Sigmoid colon (tissue), 7 donors: Measurements from ENCODE around the gene SYMPK. TPM values are rescaled to one million over a fixed set of nuclear protein-coding genes. Genes with fewer than 3 reads are reported as not detected.

Source experiments
- DNase-seq: peaks from one replicate; pipeline ENCODE4 v3.0.0-alpha.2; 2019
- H3K27ac ChIP-seq, 4 donors: fragments of 200-600 bp; sonication (generic); one replicate each; pipeline ENCODE4 v1.5.1; 2016 to 2019; ENCODE audit warnings: mild to moderate bottlenecking in 1 of 4
- H3K27me3 ChIP-seq, 3 donors: fragments of 200-600 bp; sonication (generic); one replicate each; pipeline ENCODE4 v1.5.1; 2019; ENCODE audit warnings: mild to moderate bottlenecking in 1 of 3
- H3K36me3 ChIP-seq, 4 donors: fragments of 200-600 bp; sonication (generic); one replicate each; pipeline ENCODE4 v1.5.1; 2016 to 2019
- H3K4me1 ChIP-seq, 4 donors: fragments of 200-600 bp; sonication (generic); one replicate each; pipeline ENCODE4 v1.5.1; 2017 to 2019
- H3K4me3 ChIP-seq, 4 donors: fragments of 200-600 bp; sonication (generic); one replicate each; pipeline ENCODE4 v1.5.1; 2017 to 2019; ENCODE audit warnings: mild to moderate bottlenecking in 2 of 4, moderate library complexity in 1 of 4
- H3K9me3 ChIP-seq, 4 donors: fragments of 200-600 bp in 3 of 4; sonication (generic) in 3 of 4; one replicate each; pipeline versions ENCODE4 v1.5.1 to v1.6.1; 2013 to 2019
- EP300 ChIP-seq, 4 donors: sonication (generic); formaldehyde crosslinking; IDR thresholded peaks; one replicate each; pipeline ENCODE4 v1.6.1; 2017; ENCODE audit warnings: antibody characterized with exemption in 4 of 4
- POLR2A ChIP-seq, 2 donors: fragments of 450-650 bp; IDR thresholded peaks; one replicate each; pipeline ENCODE4 v1.6.1; 2016; ENCODE audit warnings: antibody characterized with exemption in 2 of 2, mild to moderate bottlenecking in 2 of 2, moderate library complexity in 2 of 2
- POLR2AphosphoS5 ChIP-seq, 4 donors: sonication (generic); formaldehyde crosslinking; IDR thresholded peaks; one replicate each; pipeline ENCODE4 v1.6.1; 2017; ENCODE audit warnings: antibody characterized with exemption in 4 of 4
- WGBS, 2 donors: extraction: QIAGEN DNeasy Blood & Tissue Kit; methylation state at CpG; one replicate each; pipeline ENCODE4 v1.1.7; 2013; 5-methylcytosine and 5-hydroxymethylcytosine counted together
- intact Hi-C: fragments of 100-400 bp; cut with DNase I; formaldehyde crosslinking; loops from one replicate; pipeline ENCODE4 v1.15.1; 2023
- polyA plus RNA-seq, 3 donors: library from polyadenylated mRNA; stranded (reverse); fragments of 200-250 nt; gene quantifications; one replicate each; pipeline ENCODE4 v1.2.3, GENCODE V29; 2013
- total RNA-seq, 4 donors: library from RNA; depleted of rRNA; stranded (reverse); fragments of >200 nt; gene quantifications; one replicate each; pipeline ENCODE4 v1.1.0, GENCODE V29; 2016
- TF ChIP-seq, protein P1 (sequence below), 4 experiments: fragments of 450-650 bp in 3 of 4; fragments of 200-600 bp in 1 of 4; IDR thresholded peaks; one replicate each; pipeline ENCODE4 v1.5.1; 2016 to 2019; ENCODE audit warnings: antibody characterized with exemption in 4 of 4, mild to moderate bottlenecking in 3 of 4, moderate library complexity in 2 of 4
- donor health status: healthy with polysubstance abuse.
- donor health status: Bipolar disorder and iron deficiency.
- donor health status: healthy.

Gene SYMPK
- total and polyA plus RNA-seq, 7 donors, result 18.2 to 84.4 (median 28.5) TPM

DNA sequence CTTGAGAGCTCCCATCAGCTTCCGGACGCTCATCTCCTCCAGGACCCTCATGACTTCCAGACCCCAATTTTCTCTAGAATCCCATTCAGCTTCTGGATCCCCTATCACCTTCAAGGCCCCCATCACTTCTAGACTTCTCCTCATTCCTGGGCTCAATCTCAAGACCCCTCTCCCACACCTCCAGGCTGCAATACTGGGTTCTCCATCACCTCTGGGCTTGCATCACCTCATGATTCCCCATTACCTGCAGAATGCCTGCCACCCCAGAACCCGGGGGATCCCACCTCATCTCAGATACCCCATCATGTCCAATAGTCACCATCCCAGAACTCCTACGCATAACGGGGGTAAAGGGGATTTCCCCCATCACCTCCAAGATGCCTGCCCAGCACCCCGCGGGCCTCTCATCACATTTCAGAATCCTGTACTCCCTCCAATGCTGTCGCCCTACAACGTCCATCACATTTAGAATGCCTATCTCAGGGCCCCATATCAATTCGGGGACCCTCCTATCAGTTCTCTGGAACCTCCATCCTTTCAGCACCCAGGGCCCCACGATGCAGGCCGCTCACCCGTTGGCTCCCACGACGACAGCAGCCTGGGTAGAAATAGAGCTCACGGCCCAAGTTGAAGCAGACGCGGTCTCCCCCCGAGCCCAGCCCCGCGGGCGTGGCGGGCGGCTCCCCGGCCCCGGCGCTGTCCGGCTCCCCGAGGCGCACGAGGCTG, 71.0 kb downstream of the SYMPK start:
- WGBS, 2 donors, result 8% methylated on average over 31 of the region's 31 CpGs
- H3K27me3 ChIP-seq, result no peaks in the 10 kb centered on the region
- H3K36me3 ChIP-seq, result peaks cover 0 to 41% (median 16%) of the 10 kb centered on the region in 4 donors
- no peak for TF ChIP-seq POLR2AphosphoS5 (IDR thresholded peaks at IDR 0.05)
- no peak for TF ChIP-seq EP300 (IDR thresholded peaks at IDR 0.05)
- no peak for TF ChIP-seq POLR2A (IDR thresholded peaks at IDR 0.05)
- TF ChIP-seq, protein P1, sequence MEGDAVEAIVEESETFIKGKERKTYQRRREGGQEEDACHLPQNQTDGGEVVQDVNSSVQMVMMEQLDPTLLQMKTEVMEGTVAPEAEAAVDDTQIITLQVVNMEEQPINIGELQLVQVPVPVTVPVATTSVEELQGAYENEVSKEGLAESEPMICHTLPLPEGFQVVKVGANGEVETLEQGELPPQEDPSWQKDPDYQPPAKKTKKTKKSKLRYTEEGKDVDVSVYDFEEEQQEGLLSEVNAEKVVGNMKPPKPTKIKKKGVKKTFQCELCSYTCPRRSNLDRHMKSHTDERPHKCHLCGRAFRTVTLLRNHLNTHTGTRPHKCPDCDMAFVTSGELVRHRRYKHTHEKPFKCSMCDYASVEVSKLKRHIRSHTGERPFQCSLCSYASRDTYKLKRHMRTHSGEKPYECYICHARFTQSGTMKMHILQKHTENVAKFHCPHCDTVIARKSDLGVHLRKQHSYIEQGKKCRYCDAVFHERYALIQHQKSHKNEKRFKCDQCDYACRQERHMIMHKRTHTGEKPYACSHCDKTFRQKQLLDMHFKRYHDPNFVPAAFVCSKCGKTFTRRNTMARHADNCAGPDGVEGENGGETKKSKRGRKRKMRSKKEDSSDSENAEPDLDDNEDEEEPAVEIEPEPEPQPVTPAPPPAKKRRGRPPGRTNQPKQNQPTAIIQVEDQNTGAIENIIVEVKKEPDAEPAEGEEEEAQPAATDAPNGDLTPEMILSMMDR (IDR thresholded peaks at IDR 0.05), result no peak
- intact Hi-C loops, result loop anchor here (5.0 kb wide), 2 partner anchors 100 to 465 kb away; partner anchors contain the start of genes QPCTL and SNRPD2
- H3K27ac ChIP-seq, result peak overlapping the region; percentile 72 to 92 (median 83)
- no peak for DNase-seq
- H3K4me1 ChIP-seq, result peaks cover 0 to 23% (median 19%) of the 10 kb centered on the region in 4 donors
- no peaks in the 10 kb centered on the region for H3K9me3 ChIP-seq
- peak overlapping the region; percentile 56 to 86 (median 74) for H3K4me3 ChIP-seq

DNA sequence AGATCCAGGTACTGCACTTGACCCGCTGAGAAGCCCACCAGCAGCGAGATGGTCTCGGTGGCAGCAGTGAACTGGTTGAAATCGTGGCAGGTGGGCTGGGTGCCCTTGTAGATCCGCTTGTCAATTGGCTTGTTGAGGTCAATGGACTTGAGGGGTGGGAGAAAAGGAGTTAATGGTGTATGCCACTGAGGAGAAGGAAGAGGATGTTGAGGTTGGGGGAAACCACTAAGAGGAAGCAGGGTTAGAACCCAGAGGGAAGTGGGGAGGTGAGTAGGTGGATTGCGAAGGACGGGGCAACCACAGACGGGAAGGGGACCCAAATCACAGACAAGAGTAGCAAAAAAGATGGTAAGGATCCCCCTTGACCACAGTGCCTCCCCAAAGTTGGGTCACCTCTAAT, 72.0 kb downstream of the SYMPK start:
- WGBS, 2 donors, result 55 to 88% methylated on average over 8 of the region's 8 CpGs
- TF ChIP-seq POLR2AphosphoS5 (IDR thresholded peaks at IDR 0.05), result no peak
- TF ChIP-seq EP300 (IDR thresholded peaks at IDR 0.05), result no peak
- TF ChIP-seq, protein P1 (IDR thresholded peaks at IDR 0.05), result no peak
- no peak for TF ChIP-seq POLR2A (IDR thresholded peaks at IDR 0.05)
- no peaks in the 10 kb centered on the region for H3K9me3 ChIP-seq
- no peak overlapping the region for H3K4me3 ChIP-seq
- H3K27ac ChIP-seq, result peak overlapping the region in 1 of 4 donors; percentile 91
- peaks cover 0 to 25% (median 21%) of the 10 kb centered on the region in 4 donors for H3K4me1 ChIP-seq
- intact Hi-C loops, result loop anchor here (5.0 kb wide), 2 partner anchors 99 to 464 kb away; partner anchors contain the start of genes QPCTL and SNRPD2
- DNase-seq, result no peak
- no peaks in the 10 kb centered on the region for H3K27me3 ChIP-seq
- peaks cover 0 to 50% (median 24%) of the 10 kb centered on the region in 4 donors for H3K36me3 ChIP-seq

DNA sequence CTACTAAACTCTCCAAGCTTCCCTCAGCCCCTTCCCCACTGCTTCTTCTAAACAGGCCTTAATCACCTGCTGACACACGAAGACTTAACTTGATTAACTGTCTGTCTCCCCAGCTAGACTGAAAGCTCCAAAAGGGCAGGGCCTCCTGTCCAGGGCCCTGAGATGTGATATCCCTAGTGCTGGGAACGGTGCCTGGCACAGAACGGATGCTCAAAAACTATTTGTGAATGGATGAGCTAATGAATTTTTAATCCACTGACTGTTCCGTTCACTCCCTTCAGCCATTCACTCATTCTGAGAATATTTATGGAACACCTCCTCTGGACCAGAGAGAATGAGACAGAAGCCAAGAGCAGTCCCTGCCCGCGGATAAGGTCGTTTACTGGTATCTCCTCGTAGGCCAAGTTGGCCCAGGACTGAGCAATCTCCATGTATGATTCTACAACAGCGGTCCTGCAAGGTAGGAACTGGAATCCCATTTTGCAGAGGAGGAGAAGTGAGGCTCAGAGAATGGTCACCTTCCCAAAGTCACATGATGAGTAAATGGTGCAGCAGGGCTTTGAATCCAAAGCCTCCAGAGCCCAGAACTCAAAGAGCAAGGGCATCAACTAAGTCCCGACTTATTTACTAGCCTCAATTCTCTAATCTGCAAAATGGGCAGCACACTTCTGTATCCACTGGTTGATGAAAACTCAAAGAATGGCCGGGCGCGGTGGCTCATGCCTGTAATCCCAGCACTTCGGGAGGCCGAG, 73.7 kb downstream of the SYMPK start:
- TF ChIP-seq POLR2AphosphoS5 (IDR thresholded peaks at IDR 0.05), result no peak
- no peak for TF ChIP-seq EP300 (IDR thresholded peaks at IDR 0.05)
- TF ChIP-seq, protein P1 (IDR thresholded peaks at IDR 0.05), result no peak
- TF ChIP-seq POLR2A (IDR thresholded peaks at IDR 0.05), result no peak
- 94 to 96% methylated on average over 15 of the region's 15 CpGs for WGBS, 2 donors
- peaks cover 0 to 42% (median 38%) of the 10 kb centered on the region in 4 donors for H3K4me1 ChIP-seq

DNA sequence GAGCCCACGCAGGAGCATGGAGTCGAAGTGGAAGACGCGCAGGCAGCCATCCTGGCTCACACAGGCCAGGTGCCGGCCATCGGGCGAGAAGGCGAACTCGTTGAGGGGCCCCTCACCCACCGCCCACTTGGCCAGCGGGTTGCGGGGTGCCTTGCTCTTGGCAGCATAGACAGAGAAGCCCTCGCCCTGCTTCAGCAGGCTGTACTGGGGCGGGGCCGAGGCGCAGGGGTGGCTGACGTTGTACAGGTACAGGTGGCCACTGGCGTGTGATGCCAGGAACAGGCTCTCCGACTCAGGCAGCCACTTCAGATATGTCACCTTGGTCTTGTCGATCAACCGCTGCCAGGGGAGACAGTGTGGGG, 76.4 kb downstream of the SYMPK start:
- WGBS, 2 donors, result 92 to 96% methylated on average over 21 of the region's 21 CpGs

More for the DNA sequence above, 73.7 kb downstream of the SYMPK start:
- Histone ChIP-seq H3K4me3 (no peak overlapping the region), H3K27me3 (no peaks in the 10 kb centered on the region), H3K27ac (no peak overlapping the region), H3K36me3 (peaks cover 0 to 60% (median 30%) of the 10 kb centered on the region in 4 donors), H3K9me3 (no peaks in the 10 kb centered on the region)
- DNase-seq, result no peak
- intact Hi-C loops, result loop anchor here (10.0 kb wide), 1 partner anchor 284 kb away; the partner anchor contains the start of gene VASP

More for the DNA sequence above, 76.4 kb downstream of the SYMPK start:
- Histone ChIP-seq H3K27ac (peak overlapping the region in 3 of 4 donors; percentile 96 to 98 (median 97)), H3K4me3 (no peak overlapping the region), H3K27me3 (no peaks in the 10 kb centered on the region), H3K4me1 (peaks cover 0 to 51% (median 44%) of the 10 kb centered on the region in 4 donors), H3K9me3 (no peaks in the 10 kb centered on the region), H3K36me3 (peaks cover 0 to 60% (median 30%) of the 10 kb centered on the region in 4 donors)
- no peak for DNase-seq
- TF ChIP-seq, protein P1 (IDR thresholded peaks at IDR 0.05), result no peak
- TF ChIP-seq POLR2A (IDR thresholded peaks at IDR 0.05), result no peak
- no peak for TF ChIP-seq EP300 (IDR thresholded peaks at IDR 0.05)
- no peak for TF ChIP-seq POLR2AphosphoS5 (IDR thresholded peaks at IDR 0.05)
- intact Hi-C loops, result loop anchor here (10.0 kb wide), 1 partner anchor 282 kb away; the partner anchor contains the start of gene VASP
